GM18505 (cell line): Measurements from ENCODE around the gene DRD1.

Experiments
- ATAC-seq: cut with Tn5 transposase; IDR thresholded peaks from one replicate; pipeline ENCODE4 v1.9.1; 2021; ENCODE audit not compliant: unreplicated experiment
- POLR2A ChIP-seq: IDR thresholded peaks from 4 replicates; pipeline ENCODE4 v1.6.1; 2011; ENCODE audit warnings: borderline replicate concordance; ENCODE audit not compliant: insufficient read depth, insufficient read length; ENCODE audit errors: extremely low read depth

Gene DRD1

DNA sequence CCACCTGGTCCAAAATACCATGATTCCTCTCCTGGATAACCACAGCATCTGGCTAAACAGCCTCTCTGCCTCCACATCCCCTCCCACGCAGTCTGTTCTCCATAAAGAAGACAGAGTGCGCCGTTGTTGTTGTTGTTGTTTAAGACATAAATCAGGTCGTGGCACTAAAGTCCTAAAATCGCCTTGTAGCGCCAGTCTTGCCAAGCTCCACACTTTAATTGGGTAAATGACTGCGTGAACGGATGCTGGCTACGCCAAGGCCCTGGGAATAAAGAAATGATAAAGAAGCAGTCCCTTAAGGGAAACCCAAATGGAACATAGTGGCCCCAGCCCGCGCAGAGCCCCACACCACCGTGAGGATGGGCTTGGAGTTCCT, 34.0 kb upstream of the DRD1 start:
- ATAC-seq, result no peak
- no peak for TF ChIP-seq POLR2A

DNA sequence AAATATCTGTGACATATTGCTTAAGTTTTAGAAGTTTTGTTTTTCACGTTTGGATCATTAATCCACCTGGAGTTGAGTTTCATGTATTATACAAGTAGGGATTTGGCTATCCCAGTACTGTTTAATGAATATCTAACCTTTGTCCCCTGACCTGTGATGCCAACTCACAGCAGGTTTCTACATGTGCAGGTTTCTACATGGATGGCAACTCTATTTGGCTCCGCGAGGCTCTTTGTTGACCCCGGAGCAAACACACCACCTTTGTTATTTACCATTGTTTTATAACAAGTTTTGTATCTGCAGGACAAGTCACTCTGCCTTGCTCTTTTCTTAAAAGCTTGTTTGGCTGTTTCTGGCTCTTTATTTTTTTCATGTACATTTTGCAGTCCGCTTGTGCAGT, 33.5 kb upstream of the DRD1 start:
- ATAC-seq, result no peak
- no peak for TF ChIP-seq POLR2A

DNA sequence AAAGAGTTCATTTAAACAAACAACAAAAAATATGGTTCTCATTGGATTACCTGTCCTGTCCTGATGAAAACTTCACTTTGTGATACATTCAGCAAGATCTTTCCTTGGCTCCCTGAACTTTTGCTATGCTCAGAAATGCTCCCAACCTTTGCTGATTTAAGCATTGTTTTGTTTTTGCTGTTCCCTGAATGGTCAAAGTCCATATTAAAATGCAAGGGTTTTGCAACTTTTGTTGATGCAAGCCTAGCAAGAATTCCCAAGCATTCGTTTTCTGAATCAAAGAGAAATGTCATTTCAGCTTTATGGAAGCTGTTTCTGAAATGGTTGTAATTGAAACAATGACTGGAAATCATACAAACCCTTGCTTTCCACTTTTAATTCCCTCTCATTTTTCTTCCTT, 31.3 kb upstream of the DRD1 start:
- ATAC-seq, result no peak
- TF ChIP-seq POLR2A, result no peak

DNA sequence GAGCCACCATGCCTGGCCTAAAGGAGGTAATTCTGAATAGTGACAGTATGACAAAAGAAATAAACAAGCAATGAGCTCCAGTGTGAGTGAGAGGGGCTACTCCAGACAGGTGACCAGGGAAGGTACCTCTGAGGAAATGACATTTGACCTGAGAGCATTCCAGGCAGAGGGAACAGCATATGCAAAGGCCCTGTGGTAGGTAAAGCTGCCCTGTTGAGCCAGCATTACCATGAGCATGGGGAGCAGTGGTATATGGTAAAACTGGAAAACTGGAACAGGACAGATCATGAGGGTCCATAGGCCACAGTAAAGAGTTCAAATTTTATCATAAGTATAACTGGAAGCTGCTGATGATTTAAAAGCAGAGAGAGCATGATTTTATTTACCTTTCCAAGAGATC, 28.4 kb upstream of the DRD1 start:
- no peak for TF ChIP-seq POLR2A
- ATAC-seq, result no peak

DNA sequence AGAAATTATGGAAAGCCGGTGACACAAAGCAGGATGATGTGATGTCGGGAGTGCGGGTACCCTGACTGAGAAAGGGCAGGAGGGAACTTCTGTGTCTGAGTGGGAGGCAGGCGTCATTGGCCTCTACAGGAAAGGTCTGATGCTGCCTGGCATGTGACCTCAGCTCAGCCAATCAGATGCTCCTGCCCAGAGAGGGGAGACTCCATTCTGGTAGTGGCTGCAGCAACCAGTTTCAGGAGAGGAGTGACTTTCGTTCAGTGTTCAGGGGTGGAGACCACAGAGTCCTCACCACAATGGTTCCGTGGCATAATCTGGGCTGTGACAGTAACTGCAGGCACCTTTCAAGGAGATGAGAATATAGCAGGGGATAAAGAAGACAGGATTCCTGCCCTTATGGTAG, 27.6 kb upstream of the DRD1 start:
- no peak for TF ChIP-seq POLR2A
- no peak for ATAC-seq

DNA sequence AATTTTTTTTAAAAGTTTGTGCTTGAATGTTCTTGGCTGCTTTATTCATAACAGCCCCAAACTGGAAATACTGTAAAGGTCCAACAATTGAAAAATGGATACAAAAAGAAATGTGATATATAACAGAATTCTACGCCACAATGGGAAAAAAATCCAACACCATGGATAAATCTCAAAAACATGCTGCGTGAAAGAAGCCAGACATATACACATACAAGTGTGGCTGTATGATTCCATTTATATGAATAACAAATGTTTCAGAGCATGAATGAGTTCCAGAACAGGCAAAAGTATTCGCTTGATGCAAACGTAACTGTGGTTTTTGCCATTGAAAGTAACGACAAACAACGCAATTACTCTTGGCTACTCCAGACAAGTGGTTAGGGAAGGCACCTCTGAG, 27.2 kb upstream of the DRD1 start:
- no peak for ATAC-seq
- no peak for TF ChIP-seq POLR2A

DNA sequence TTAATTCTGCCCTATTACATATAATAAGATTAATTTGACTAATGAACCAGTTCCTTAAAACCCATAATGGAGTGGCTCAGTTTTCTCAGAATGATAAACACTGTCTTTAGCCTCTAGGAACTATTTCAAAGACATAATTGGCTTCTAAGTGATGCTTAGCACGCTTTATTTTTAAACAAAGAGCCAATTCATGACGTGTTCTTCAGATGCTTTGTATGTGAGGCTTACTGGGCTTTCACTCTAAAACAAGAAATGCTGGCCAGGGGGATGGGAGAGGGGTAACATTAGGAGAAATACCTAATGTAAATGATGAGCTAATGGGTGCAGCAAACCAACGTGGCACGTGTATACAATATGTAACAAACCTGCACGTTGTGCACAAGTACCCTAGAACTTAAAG, 26.8 kb upstream of the DRD1 start:
- no peak for TF ChIP-seq POLR2A
- ATAC-seq, result no peak

DNA sequence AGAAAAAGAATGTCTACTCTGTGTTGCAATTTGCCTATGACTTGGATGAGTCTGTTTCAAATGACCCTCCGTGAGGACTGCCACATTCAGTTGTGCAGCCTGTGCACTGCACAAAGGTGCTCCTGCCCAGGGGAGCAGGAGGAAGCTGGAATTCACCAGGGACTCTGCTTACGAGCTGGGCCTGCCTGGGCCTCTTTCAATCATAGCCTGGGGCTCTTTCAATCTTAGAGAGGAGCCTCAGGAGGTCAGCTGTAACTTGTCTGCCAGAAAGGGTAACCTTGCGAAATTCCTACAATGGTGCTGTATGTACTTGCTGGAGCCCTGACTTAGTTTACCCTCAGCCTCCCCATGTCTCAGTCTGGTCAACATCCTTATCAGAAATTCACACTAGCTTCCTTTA, 25.9 kb upstream of the DRD1 start:
- ATAC-seq, result no peak
- no peak for TF ChIP-seq POLR2A

DNA sequence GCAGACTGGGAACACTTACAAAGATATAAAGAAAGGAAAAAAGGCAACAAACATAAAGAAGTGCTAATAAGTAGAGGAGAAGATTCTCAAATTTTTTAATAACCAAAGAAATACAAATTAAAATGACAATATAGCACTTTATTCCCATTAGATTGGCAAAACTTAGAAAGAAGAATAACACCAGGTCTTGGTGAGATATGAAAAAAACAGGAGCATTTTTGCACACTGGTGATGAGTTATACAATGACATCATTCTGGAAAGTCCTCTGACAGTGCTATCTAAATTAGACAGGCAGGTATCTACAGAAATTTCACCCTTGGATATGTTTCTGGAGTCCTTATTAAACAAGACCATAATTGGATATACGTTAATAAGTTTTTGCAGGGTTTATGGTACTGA, 24.9 kb upstream of the DRD1 start:
- TF ChIP-seq POLR2A, result no peak
- no peak for ATAC-seq

DNA sequence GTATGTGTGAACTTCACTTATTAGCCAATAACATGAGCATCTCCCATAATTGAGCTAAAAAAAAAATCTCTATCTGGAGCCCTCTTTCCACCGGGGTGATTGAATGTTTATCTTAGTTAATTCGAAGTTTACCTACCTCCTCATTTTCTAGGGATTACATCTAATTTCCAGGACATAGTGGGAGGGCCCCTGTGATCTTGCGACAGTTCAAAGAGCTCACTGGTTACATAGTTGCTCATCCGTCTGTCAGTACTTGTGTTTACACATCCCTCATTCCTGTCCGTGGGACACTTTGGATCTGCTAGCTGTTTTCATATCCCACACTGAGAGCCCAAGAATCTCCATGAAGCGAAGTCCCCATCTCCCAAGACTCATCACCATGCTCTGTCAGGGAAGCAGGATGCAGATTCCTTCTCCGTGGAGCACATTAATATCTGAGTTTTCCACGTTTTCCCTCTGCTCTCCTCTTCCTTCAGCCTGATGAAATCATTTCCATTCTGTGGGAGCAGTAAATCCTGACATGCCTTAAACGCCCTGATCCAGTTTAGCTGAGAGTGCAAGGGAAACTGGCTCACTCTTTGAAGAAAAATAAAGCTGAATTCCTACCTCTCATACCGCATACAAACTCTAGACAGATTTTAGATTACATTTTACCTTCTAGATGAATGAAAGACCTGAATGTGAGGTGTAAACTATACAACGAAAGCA, 24.2 kb upstream of the DRD1 start:
- TF ChIP-seq POLR2A, result no peak
- no peak for ATAC-seq

DNA sequence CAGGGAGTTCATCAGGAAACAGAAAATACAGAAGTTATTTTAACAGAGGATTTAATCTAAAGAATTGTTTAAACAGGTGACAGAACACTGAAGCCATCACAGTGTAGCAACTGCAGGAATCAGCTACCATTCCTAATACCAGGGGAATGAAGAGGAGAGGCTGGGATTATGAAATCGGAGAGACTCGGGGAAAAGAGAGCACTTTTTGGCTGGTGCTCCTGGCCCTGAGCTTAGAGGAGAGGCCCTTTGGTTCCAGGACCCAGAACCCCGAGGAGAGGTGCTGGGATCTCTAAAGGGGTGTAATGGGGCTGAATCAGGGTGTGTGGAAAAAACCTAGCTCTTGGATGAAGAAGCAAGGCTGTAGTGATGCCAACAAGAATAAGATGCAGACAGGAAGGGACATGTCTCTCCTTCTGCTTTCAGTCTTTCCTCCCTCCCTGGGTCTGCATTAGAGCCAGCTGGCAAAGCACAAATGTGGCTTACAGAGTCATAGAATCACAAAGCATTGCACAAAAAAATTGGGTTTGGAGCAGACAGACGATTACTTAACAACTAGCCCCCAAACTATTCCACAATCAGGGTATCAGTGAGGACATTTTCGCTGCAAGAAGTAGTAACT, 22.8 kb upstream of the DRD1 start:
- TF ChIP-seq POLR2A, result no peak
- no peak for ATAC-seq

DNA sequence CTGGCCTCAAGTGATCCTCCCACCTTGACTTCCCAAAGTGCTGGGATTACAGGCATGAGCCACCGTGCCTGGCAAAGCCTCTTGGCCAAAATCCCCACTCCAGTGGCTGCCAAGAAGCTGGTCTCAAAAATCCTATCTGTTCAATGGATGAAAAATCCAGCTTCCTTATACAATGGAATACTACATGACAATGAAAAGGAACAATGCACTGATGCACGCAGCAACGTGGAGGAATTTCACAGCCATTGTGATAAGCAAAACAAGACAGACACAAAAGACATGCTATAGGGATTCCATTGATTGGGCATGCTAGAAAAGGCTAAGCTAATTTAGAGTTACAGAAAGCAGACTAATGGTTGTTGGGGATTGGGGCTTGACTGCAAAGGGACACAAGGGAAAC, 21.3 kb upstream of the DRD1 start:
- no peak for TF ChIP-seq POLR2A
- no peak for ATAC-seq

DNA sequence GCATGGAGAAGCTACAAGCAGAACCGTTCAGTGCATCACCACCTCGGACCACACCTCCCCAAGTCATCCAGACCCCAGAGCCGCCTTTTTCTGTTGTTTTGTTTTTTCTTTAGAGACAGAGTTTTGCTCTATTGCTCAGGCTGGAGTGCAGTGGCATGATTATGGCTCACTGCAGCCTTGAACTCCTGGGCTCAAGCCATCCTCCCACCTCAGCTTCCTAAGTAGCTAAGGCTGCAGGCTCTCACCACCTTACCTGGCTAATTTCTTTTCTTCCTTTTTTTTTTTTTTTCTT, 20.9 kb upstream of the DRD1 start:
- ATAC-seq, result no peak
- TF ChIP-seq POLR2A, result no peak

DNA sequence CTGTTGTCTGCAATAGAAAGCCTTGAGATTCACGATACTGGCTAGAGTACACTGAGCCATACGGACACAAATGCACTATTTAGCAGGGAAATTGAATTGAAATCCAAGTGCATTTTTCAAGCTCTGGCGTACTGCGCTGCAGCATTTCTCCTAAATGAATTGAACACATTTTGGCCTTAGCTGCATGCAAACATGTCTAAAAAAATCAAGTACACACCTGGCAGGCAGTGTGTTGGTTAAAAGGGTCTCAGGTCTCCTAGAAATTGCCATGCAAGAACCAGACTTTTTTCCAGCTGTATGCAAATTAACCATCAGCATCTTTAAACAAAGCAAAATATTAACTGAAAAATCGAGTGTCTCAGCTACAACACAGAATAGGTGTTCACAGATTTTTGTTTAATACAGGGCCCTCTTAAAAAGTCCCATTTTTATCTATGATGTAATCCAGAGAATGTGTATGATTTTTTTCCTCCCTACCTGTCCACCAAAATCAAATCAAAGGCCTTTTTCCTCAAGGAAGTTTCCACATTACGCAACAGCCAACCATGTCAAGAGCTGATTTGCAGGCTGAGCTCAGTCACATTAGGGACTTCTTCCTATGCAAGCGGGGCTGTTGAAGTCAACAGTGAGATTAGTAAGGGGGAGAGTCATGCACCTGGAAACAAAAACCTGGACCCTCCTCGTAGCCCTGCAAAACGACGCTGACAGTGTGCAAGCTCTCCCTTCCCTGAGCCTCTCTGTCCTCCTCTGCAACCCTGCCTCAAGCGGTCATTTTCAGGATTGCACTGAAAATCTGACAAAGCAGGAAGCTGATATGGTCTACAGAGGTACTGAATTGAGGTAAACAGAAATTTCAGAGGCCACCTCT, 20.3 kb upstream of the DRD1 start:
- no peak for TF ChIP-seq POLR2A
- ATAC-seq, result peak; percentile 91
